SK-N-SH treated with all-trans-retinoic acid at 6 μM for 48 hours (cell line): Measurements from ENCODE around the gene ITPR3.

Experiments used
- PATZ1 ChIP-seq: fragments of 250-450 bp; sonication (Bioruptor Pico); IDR thresholded peaks from 2 replicates; pipeline ENCODE4 v1.8.0; 2020; ENCODE audit warnings: mild to moderate bottlenecking, moderate library complexity, borderline replicate concordance
- POU6F1 ChIP-seq: fragments of 250-450 bp; sonication (Bioruptor Pico); IDR thresholded peaks from 2 replicates; pipeline ENCODE4 v1.8.0; 2021; ENCODE audit warnings: low read depth, mild to moderate bottlenecking, moderate library complexity, borderline replicate concordance
- RARB ChIP-seq: fragments of 250-450 bp; sonication (Bioruptor Pico); IDR thresholded peaks from 2 replicates; pipeline ENCODE4 v1.8.0; 2021; ENCODE audit warnings: mild to moderate bottlenecking, moderate library complexity
- TF ChIP-seq, protein P1 (sequence below): fragments of 250-450 bp; sonication (Bioruptor Pico); IDR thresholded peaks from 2 replicates; pipeline ENCODE4 v1.5.0; 2020; ENCODE audit warnings: mild to moderate bottlenecking, moderate library complexity

DNA sequence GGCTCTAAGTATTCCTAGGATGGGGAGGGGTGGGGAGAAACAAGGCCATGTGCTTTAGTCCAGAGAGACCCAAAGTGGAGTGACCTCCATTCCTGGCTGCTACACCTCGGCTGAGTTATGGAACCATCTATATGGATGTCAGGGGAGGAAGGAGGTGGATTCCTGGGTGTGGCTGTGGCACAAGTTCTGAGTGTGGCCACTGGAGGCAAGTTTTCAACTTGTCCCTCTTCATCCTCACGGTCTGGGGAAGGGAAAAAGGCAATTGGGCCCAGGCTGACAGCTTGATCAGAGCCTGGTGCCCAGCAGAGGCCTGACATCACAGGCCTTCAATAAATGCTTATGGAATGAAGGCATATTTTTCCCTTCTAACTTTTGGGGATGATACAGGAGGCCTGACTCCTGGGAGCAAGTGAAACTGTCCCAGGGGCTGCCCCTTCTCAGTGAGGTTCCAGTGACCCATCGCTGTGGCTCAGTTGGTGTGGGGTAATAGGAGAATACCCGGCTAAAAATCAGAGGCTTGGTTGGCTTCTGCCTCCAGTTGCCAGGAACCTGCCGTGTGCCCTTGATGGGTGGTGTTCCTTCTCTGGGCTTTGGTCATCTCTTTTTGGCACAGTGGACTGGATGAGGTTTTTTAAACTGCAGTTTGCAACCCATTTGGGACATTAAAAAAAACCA, 1.8 kb upstream of the ITPR3 start:
- TF ChIP-seq, protein P1, sequence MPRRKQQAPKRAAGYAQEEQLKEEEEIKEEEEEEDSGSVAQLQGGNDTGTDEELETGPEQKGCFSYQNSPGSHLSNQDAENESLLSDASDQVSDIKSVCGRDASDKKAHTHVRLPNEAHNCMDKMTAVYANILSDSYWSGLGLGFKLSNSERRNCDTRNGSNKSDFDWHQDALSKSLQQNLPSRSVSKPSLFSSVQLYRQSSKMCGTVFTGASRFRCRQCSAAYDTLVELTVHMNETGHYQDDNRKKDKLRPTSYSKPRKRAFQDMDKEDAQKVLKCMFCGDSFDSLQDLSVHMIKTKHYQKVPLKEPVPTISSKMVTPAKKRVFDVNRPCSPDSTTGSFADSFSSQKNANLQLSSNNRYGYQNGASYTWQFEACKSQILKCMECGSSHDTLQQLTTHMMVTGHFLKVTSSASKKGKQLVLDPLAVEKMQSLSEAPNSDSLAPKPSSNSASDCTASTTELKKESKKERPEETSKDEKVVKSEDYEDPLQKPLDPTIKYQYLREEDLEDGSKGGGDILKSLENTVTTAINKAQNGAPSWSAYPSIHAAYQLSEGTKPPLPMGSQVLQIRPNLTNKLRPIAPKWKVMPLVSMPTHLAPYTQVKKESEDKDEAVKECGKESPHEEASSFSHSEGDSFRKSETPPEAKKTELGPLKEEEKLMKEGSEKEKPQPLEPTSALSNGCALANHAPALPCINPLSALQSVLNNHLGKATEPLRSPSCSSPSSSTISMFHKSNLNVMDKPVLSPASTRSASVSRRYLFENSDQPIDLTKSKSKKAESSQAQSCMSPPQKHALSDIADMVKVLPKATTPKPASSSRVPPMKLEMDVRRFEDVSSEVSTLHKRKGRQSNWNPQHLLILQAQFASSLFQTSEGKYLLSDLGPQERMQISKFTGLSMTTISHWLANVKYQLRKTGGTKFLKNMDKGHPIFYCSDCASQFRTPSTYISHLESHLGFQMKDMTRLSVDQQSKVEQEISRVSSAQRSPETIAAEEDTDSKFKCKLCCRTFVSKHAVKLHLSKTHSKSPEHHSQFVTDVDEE (CRISPR knock-in tag), result no peak
- no peak for TF ChIP-seq POU6F1
- no peak for TF ChIP-seq PATZ1 (CRISPR knock-in tag)
- no peak for TF ChIP-seq RARB (CRISPR knock-in tag)
